KOPT-K1 (cell line): ENCODE measurements around the gene INVS.
"Not testable (repeated sequence)": the region's sequence is repeated elsewhere in the genome, so short reads cannot be mapped to it uniquely, and the experiment has no call there.

Experiments
- H3K27ac ChIP-seq: fragments of 200-600 bp; sonication (generic); 2 replicates; pipeline ENCODE4 v1.5.1; 2016; ENCODE audit warnings: antibody characterized with exemption, mild to moderate bottlenecking, low read depth, low read length; ENCODE audit not compliant: poor library complexity, severe bottlenecking
- H3K36me3 ChIP-seq: fragments of 200-600 bp; sonication (generic); 2 replicates; pipeline ENCODE4 v1.5.1; 2017; ENCODE audit warnings: antibody characterized with exemption, mild to moderate bottlenecking, low read length, moderate library complexity; ENCODE audit not compliant: insufficient read depth
- H3K9me3 ChIP-seq: fragments of 200-600 bp; sonication (generic); 2 replicates; pipeline ENCODE4 v1.5.1; 2017; ENCODE audit warnings: antibody characterized with exemption, low read length, mild to moderate bottlenecking; ENCODE audit not compliant: insufficient read depth, poor library complexity, severe bottlenecking

The INVS gene

DNA sequence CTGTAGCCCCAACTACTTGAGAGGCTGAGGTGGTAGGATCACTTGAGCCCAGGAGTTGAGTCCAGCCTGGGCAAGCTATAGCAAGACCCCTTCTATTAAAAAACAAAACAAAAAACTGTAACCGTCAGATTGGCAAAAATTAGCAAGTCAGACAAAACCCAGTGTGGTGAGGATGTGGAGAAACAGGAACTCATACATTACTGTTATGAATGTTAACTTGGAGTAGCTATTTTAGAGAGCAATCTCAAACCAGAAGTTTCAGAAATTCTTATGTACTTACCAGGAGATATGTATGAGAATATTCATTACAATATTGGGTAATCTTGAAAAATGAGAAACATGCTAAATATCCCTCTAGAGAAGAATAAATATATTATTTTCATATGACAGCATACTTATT lies 120.3 kb downstream of the INVS start:
- no peaks in the 10 kb centered on the region for H3K9me3 ChIP-seq
- no peaks in the 10 kb centered on the region for H3K36me3 ChIP-seq
- H3K27ac ChIP-seq = no peak overlapping the region

DNA sequence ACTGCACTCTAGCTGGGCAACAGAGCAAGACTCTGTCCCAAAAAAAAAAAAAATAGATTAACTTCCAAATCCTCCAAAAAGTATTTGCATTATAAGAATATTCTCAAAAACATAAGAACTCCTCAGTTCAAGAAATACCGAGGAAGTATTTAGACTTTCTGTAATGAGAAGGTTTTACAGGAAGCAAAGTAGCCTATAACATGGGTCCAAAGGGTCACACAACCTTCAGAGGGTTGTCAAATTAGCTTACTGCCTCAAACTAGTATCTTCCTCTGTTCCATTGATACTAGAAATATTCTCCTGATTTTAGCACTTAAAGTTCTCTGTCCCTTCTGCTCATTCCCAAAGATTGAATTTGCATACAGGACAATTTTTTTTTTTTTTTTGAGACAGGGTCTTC lies 121.9 kb downstream of the INVS start:
- no peaks in the 10 kb centered on the region for H3K9me3 ChIP-seq
- H3K36me3 ChIP-seq = no peaks in the 10 kb centered on the region
- no peak overlapping the region for H3K27ac ChIP-seq

DNA sequence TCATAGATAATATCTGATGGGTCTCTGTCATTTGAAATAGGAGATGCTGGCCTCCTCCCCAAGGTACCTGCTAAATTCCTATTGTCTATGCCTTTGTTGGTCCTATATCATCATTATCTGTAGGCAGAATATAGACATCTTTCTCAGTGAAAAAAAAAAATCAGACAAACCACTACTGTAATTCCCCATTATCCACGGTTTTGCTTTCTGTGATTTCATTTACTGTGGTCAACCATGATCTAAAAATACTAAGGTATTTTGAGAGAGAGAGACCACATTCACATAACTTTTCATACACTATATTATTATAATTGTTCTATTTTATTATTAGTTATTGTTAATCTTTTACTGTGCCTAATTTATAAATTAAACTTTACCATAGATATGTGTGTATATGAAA lies 122.5 kb downstream of the INVS start:
- Histone ChIP-seq H3K36me3 (peaks cover 5% of the 10 kb centered on the region; the same call in 1 of the 2 replicates), H3K9me3 (no peaks in the 10 kb centered on the region), H3K27ac (no peak overlapping the region)

DNA sequence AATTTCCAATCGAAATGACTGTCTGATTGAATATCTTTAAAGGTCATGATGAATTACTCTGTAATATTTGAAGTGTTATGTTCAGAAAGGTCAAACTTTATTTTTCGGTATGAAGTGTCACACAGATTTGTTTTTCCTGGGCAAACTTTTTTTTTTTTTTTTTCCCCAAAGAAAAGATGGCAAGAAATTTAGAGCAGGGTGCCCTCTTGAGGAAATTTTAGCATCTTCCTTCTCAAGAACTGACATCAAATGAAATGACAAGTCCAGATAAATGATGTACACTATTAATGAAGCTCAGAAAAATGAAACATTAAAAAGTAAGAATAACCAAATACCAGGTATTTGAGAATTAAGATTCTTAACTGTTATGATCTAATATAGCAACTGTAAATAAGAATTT lies 123.6 kb downstream of the INVS start:
- no peak overlapping the region for H3K27ac ChIP-seq
- H3K9me3 ChIP-seq = no peaks in the 10 kb centered on the region
- peaks cover 13% of the 10 kb centered on the region; the same call in 1 of the 2 replicates for H3K36me3 ChIP-seq

DNA sequence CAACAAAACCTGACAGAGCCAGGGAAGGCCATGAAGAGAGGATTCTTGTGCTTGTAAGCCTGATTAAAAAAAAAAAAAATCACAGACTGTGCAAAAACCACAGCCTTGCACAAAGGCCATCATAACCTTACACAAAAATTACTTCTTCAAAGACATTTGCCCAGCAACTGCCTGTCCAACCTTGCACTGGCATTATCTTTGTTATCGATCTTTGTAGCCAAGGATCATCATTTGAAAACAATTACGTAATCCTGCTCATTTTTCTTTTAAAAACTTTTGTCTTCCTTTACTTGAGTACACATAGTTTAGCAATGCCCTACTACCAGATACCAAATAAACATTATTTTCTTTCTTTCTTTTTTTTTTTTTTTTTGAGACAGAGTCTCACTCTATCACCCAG lies 128.6 kb downstream of the INVS start:
- H3K27ac ChIP-seq = no peak overlapping the region
- peaks cover 15% of the 10 kb centered on the region; the same call in 1 of the 2 replicates for H3K36me3 ChIP-seq
- H3K9me3 ChIP-seq = no peaks in the 10 kb centered on the region

DNA sequence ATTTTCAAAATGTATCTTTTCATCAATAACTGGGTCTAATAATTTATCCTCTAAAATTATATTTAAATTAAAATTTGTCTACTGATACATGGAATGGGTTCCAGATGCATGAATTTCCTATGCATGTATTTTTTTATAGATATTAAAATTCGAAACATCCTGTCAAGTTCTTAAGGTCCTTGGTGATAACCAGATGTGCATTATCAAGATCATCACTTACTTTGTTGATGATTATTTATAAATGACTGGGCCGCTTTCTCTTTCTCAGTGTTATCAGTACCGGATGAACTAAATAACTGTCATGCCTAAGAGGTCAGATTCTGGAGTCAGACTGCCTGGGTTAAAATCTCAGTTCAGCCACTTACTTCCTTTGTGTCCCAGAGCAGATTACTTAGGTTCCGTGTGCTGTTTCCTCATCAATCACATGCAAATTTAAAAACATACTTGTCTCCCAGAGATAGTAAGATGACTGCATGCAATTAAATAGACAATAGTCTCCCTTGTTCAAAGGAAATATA lies 129.4 kb downstream of the INVS start:
- no peaks in the 10 kb centered on the region for H3K9me3 ChIP-seq
- no peak overlapping the region for H3K27ac ChIP-seq
- H3K36me3 ChIP-seq = peaks cover 15% of the 10 kb centered on the region; the same call in 1 of the 2 replicates

DNA sequence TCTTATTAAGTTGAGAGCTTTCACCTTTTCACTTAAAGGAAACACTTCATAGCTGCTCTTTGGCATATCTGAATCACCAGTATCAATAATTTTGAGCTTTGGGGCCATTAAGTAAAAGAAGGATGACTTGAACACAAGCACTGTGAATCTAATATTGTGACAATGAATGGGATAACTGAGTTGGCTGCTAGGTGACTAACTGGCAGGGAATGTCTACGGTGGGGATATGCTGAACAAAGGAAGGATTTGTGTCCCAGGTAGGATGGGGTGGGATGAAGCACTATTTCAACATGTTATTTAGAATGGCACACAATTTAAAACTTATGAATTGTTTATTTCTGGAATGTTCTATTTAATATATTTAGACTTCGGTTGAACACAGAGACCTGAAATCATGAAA lies 130.1 kb downstream of the INVS start:
- H3K27ac ChIP-seq = no peak overlapping the region
- H3K9me3 ChIP-seq = no peaks in the 10 kb centered on the region
- peaks cover 15% of the 10 kb centered on the region; the same call in 1 of the 2 replicates for H3K36me3 ChIP-seq

DNA sequence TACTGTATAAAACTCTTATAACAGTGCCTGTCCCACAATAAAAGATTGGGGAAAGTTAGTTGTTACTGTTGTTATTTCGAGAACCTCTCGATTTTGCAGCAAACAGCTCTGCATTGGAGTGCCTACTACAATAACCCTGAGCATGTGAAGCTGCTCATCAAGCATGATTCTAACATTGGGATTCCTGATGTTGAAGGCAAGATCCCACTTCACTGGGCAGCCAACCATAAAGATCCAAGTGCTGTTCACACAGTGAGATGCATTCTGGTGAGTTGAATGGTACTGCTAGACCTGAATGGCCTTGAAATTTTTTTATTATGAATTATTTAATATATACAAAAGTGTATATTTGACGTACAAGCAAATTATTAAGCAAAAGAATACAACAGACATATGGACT lies 130.5 kb downstream of the INVS start:
- H3K27ac ChIP-seq = no peak overlapping the region
- no peaks in the 10 kb centered on the region for H3K9me3 ChIP-seq
- peaks cover 15% of the 10 kb centered on the region; the same call in 1 of the 2 replicates for H3K36me3 ChIP-seq

DNA sequence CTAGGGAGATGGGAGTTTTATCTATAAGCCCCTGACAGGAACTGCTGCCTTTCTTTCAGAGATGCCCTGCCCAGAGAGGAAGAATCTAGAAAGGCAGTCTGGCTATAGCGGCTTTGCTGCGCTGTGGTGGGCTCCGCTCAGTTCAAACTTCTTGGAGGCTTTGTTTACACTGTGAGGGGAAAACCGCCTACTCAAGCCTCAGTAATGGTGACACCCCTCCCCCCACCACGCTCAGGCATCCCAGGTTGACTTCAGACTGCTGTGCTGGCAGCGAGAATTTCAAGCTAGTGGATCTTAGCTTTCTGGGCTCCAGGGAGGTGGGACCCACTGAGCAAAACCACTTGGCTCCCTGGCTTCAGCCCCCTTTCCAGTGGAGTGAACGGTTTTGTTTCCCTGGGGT lies 137.9 kb downstream of the INVS start:
- H3K27ac ChIP-seq, H3K36me3 ChIP-seq: not testable (repeated sequence)
- peaks cover 12% of the 10 kb centered on the region for H3K9me3 ChIP-seq

DNA sequence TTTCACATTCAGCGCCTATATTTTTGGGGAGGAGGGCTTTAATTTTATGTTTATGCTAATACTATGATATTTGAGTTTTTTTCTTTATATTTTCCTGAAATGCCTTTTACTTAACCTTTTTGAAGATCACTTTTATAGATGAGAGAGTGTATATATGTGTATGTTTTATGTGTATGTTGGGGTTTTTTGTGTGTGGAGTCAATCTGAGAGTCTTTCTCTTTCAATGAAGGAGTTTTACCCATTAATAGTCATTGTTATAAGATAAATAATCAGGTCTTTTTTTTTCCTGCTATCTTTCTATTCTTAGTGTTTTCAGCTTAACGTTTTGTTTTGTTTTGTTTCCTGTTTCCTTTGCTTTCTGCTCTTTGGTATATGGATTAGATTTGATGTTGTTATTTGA lies 141.5 kb downstream of the INVS start:
- no peak overlapping the region for H3K27ac ChIP-seq
- 0 out of 2 replicates have a peak, but pooled peaks cover 17% of the 10 kb centered on the region for H3K36me3 ChIP-seq

DNA sequence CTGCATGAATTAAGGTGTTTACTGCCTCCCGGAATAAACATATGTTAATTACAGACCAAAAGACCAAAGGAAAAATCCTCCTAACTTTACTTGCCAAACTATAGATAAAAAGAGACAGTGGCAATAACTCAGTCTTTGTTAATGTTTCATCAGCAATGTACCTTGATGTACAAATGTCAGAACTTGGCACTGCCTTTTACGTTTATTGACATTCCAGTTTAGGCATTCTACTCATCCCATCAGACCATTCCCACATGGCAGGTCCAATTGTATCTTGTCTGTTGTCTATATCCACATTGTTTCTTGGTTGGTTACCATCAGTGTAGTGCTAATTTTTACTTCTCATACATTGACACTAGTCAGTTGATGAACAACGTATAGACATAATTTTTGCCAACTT lies 168.2 kb downstream of the INVS start:
- peaks cover 28% of the 10 kb centered on the region; the same call in 1 of the 2 replicates for H3K36me3 ChIP-seq
- no peak overlapping the region for H3K27ac ChIP-seq
- H3K9me3 ChIP-seq = no peaks in the 10 kb centered on the region

More for the DNA sequence above, 141.5 kb downstream of the INVS start:
- H3K9me3 ChIP-seq = peaks cover 3% of the 10 kb centered on the region

DNA sequence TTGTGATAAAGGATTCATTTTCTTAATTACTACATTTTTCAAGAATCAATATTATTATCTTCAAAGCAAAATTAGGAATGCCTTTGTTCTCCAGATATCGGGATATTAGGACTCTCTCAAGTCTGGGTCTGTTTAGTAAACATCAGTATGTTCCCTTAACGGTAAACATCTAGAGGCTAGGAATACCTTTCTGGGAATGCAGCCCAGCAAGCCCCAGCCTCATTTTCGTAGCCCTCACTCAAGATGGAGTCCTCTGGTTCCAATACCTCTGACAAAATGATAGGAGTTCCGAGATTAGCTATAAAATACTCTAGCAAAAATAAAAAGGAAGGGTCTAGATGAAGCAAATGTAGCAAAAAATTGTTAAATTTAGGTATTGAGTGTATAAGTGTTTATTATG lies 169.2 kb downstream of the INVS start:
- Histone ChIP-seq H3K27ac (no peak overlapping the region), H3K36me3 (peaks cover 34% of the 10 kb centered on the region), H3K9me3 (no peaks in the 10 kb centered on the region)

DNA sequence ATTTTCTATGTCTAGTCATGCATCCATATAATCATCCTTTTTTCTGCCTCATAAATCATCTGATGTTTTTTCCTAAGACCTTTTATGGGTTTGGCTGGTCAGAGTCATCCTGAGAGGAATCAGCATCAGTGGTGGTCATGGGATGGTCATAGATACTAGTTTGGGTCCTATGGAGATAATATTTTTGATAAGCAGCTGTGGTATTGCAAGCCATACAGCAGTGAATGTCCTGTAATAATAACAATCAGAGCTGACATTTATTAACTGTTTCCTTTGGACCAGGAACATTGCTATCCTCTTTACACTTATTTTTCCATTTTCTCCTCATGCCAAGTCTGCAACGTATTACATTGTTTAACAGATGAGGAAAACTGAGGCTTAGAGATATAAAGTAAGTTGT lies 170.6 kb downstream of the INVS start:
- Histone ChIP-seq H3K27ac (no peak overlapping the region), H3K9me3 (no peaks in the 10 kb centered on the region), H3K36me3 (peaks cover 34% of the 10 kb centered on the region)

DNA sequence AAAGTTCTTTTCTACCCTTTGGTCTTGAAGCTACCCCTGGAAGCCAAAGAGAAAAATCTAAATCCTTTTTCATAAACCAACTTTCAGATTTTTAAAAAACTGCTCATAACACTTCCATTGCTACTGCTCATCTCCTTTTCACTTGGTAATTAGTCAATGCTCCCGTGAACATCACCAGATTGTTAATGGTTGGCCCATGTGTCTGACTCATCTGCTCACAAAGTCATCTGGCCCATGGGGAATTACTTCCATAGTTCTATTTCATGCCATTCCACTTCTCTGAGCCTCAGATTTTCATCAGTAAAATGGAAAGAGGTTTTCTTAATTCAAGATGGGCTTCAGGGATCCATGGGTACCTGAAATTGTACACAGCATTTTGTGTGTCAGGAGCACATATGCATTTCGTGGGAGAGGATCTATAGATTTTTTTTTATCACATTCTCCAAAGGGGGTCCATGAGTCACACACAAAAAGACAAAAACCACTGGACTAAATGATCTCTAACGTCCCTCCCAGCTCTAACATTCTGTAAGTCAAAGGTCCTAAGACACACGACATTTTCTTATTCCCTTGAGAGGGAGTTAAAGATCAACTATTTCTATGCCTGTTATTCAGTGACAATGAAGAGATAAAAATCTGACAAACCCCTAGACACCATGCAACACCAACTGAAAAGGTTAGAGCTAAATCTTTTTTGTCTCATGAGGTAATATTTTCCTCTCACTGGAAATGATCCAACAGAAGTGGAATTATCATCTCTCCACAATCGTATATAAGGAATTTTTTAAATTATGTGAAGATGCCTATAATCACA lies 178.3 kb downstream of the INVS start:
- peaks cover 17% of the 10 kb centered on the region for H3K36me3 ChIP-seq
- H3K9me3 ChIP-seq = no peaks in the 10 kb centered on the region
- no peak overlapping the region for H3K27ac ChIP-seq

DNA sequence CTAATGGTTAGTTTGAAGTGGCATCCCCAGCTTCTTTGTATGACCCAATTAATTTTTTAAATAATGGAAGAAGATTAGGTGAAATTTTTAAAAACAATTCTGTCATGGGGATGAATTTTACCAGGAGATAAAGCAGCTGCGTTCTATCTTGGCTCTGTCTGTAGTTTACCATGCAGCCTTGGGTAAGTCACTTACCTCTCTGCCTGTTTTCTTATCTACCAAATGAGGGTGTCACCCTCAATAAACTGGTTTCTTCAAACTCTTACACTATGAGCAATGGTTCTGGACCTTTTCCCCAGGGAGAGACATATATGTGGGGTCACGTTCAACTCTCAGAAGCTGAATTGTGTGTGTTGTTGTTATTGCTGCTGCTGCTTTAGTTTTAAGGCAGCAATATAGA lies 182.0 kb downstream of the INVS start:
- H3K9me3 ChIP-seq = no peaks in the 10 kb centered on the region
- no peak overlapping the region for H3K27ac ChIP-seq
- H3K36me3 ChIP-seq = peaks cover 35% of the 10 kb centered on the region
